Endothelial cell of hepatic sinusoid (primary cell): ENCODE measurements around the gene EEFSEC.

Experiments
- in situ Hi-C: cut with HindIII; loops from 2 replicates; pipeline ENCODE4 v1.10.0; 2017; ENCODE audit warnings: low sequenced_read_pairs

Gene EEFSEC

DNA sequence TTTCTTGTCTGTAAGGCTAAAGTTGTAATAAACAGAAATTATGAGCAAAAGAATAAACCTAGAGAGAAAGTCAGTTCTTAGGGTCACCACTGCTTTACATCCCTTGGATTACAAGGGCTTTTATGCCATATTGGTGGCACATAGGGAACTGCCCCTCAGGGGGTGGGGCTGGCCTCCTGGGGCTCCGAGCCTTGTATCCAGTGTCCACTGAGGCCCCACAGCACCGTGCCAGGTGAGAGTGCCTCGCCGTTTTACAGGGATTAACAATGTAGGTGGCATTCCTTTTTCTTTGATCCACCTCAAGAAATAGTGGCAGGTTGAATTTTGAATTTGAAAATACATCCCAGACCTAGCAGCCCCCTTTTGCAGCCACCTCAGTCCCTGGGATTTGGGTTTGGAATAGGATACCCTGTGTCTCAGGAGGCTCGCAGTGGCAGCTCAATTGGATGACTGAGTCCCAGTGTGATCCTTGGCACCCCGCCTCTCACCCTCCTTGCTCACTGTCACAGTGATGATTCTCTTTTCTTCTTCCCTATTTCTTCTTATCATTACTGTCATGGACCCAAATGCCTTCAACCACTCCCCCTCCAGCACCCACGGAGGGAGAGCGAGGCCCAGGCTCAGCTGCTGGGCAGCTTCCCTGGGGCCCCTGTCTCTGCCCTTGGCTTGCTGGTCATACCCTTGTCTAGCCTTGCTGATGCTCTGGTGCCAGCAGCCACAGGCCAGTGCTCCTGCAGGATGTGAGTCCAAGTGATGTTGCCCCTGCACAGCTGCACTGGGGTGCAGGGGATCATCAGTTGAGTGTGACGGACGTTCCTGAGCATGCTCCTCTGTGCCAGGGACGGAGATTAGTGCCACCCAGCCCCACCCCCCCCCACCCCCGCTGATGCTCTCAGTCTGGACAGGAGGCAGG, 175.5 kb downstream of the EEFSEC start:
- in situ Hi-C loops = loop anchor here (5.0 kb wide), 2 partner anchors 37 to 38 kb away; no protein-coding TSS in a partner anchor

DNA sequence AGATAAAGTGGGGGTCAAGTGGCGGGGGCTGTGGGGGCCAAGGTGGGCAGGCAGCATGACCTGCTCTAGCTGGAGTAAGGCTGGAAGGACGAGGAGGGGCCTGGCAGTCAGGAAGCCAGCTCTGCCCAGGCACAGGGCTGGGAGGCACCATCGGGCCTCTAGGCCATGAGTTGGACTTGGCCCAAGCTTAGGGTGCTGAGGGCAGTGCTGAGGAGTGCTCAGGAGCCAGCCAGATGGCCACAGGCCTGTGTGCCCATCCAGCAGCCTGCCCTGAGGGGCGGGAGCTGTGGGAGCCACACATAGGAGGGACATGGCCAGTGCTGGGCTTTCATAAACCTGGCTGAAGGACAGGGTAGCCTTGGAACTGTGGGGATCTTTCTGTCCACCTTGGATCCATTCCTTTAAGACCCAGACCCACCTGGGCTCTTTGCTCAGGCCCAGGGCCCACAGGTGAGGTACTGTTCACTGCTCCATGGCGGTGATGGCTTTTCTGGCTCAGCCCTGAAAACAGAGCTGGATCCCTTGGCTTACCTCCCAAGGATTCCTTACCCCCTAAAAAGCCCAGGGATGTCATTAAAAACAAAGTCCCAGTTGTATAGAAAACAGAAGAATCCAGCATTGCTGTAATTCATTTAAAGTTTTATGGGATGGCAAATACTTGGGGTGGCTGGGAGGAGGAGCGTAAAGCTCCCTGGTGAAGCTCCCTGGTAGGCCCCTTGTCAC, 176.4 kb downstream of the EEFSEC start:
- in situ Hi-C loops = loop anchor here (5.0 kb wide), 2 partner anchors 37 to 38 kb away; no protein-coding TSS in a partner anchor

GRCh38 chr3:128330214-128330842, 177.0 kb downstream of the EEFSEC start:
- in situ Hi-C loops = no loop called here

DNA sequence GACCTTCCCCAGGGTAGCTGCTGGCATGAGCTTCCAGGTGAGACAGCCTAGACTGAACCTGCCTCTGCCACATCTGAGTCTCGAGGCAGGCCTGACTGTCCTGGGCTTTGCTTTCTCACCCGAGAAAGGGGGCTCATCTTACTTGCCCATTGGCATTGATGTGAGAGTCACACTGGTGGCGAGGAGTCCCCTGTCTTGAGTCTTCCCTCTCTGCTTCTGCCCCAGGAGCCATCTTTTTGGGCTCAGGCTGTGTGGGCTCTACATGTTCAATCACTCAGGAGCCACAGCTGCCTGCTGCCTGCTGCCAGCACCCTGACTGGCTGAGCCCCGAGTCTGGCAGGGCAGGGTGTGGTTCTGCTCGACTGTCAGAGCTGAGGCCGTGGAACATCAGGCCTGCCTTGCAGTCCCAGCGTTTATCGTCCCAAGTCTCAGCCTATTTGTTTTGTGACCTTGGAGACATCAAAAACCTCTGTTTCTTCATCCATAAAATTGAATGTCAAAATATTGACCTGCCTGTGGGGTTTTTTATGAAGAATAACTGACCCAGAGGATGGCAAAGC, 180.9 kb downstream of the EEFSEC start:
- in situ Hi-C loops = no loop called here

GRCh38 chr3:128334766-128335165, 181.5 kb downstream of the EEFSEC start:
- in situ Hi-C loops = no loop called here

- in situ Hi-C loops = no loop called here
These were observed 182.5 kb downstream of the EEFSEC start for GRCh38 chr3:128335621-128336296.

DNA sequence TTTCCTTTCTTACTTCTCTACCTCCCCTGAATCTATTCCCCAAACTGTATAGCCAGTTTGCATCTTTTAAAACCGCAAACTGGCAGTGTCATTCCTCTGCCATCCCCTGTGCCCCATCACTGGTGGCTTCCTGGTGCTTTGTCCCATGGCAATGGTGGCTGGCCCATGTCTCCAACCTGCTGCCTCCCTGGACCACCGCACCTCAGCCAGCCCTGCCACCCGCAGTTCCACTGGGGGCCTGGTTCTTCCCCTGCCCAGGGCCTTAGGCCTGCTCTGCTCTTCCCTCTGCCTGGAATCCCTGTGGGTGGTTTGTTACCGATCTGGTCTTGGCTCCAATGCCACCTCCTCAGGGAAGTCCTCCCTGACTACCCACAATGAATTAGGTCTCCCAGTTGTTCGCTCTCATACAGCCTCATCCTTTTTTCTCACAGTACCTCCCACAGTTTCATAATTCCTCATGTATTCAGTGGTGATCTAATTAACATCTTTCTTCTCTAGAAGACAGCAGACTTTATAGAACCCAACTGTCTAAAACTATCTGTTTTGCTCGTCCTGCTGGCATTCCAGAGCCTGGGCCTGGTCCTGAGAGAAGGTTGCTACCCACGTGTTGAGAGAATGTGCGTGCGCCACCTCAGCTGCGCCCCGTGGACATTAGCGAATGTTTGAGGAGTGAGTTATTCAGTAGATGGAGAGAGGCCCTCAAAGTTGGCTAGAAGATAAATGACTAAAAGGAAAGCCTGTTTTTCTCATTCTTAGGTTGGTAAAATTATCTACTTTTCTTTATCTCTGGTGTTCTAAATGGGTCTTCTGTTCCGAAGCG, 183.3 kb downstream of the EEFSEC start:
- in situ Hi-C loops = no loop called here

- in situ Hi-C loops = no loop called here
These were observed 184.0 kb downstream of the EEFSEC start for GRCh38 chr3:128337305-128337704.

DNA sequence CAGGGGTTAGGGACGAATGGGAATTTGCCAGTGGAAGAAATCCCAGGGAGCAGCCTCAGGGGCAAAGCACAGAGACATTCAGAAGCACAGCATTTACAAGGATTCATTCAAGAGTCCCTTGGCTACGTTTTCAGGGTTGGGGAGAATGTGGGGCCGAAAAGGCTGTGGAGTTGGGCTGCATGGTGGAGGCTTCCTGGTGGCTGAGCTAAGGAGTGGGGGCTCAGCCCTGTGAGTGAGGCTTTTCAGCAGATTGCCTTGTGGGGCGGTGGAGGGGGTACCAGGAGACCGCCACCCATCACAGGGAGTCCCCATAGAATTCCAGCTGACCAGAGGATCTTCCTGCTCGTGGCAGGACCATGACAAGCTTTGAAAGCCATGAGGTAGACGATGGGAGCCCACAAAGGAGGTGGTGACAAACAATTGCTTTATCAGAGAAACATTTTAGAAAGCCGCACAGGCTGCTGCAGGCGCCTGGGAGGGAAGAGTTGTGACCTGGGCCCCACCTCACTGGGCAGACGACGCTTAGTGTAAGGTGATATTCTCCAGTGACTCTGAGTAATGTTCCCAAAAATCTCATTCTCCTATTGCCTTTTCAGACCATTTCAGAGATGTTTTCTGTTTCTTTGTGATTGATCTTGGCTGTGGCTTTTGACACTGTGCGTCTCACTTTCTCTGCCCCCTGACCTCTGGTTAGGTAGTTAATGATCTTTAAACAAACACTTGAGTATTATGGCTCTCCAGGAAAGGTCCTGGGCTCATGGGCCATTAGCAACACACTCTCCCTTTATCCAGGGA, 185.5 kb downstream of the EEFSEC start:
- in situ Hi-C loops = no loop called here

GRCh38 chr3:128339491-128340012, 186.3 kb downstream of the EEFSEC start:
- in situ Hi-C loops = no loop called here

- in situ Hi-C loops = no loop called here
These were observed 187.1 kb downstream of the EEFSEC start for GRCh38 chr3:128340198-128340903.

- in situ Hi-C loops = no loop called here
These were observed 187.7 kb downstream of the EEFSEC start for GRCh38 chr3:128340904-128341555.

- in situ Hi-C loops = no loop called here
These were observed 188.5 kb downstream of the EEFSEC start for GRCh38 chr3:128341659-128342395.

DNA sequence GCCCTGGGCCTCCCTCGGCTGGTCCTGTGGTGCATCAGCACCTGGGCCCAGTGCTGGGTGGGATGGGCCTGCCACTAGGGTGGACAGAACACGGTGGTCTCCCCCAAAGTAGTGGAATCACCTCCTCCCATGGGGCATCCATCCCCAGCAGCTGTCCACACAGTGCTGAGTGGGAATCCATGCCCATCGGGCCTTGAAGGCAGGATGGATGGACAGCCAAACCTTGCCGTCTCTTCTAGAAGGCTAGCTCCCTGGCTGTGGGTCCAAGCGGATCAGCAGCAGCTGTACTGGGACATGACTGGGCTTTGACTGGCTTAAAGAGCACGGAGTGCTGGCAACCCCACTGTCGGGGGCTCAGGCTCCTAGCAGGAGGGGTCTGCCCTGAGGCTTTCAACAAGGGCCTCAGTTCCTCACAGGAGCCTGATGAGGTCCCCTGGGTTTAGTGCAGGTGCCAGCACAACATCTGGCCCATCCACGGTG, 189.5 kb downstream of the EEFSEC start:
- in situ Hi-C loops = no loop called here

GRCh38 chr3:128343287-128344051, 190.2 kb downstream of the EEFSEC start:
- in situ Hi-C loops = no loop called here
